Endometrial microvascular endothelial cells (primary cell): ENCODE data around the gene LEF1. TPM values are rescaled to one million over a fixed set of nuclear protein-coding genes. Genes with fewer than 3 reads are reported as not detected.

Experiments used
- in situ Hi-C: cut with HindIII; loops from 2 replicates; pipeline ENCODE4 v1.10.0; 2017; ENCODE audit warnings: low sequenced_read_pairs, low pct_unique_long_range_greater_than_20kb; ENCODE audit errors: inconsistent ontology term
- total RNA-seq: library from RNA; depleted of rRNA; stranded (reverse); fragments of >200 nt; gene quantifications from one replicate; pipeline ENCODE4 v1.2.3, GENCODE V29; 2015; ENCODE audit errors: inconsistent ontology term

Gene LEF1
- not detected for total RNA-seq

GRCh38 chr4:108168671-108169523 lies at the start of gene LEF1:
Gene LEF1 (minus strand): TSS chr4:108168932. CDS start chr4:108167767, 1,165 bp downstream.
- in situ Hi-C loops, result no loop called here

- in situ Hi-C loops, result no loop called here
Observed at GRCh38 chr4:108216510-108216909, 47.8 kb upstream of the LEF1 start.

- in situ Hi-C loops, result no loop called here
Observed at GRCh38 chr4:108215055-108215454, 46.3 kb upstream of the LEF1 start.

- in situ Hi-C loops, result no loop called here
Observed at GRCh38 chr4:108213723-108214122, 45.0 kb upstream of the LEF1 start.

- in situ Hi-C loops, result no loop called here
Observed at GRCh38 chr4:108213308-108213707, 44.6 kb upstream of the LEF1 start.

GRCh38 chr4:108210989-108211835 lies 42.5 kb upstream of the LEF1 start:
- in situ Hi-C loops, result no loop called here

GRCh38 chr4:108209489-108209888 lies 40.8 kb upstream of the LEF1 start:
- in situ Hi-C loops, result no loop called here

- in situ Hi-C loops, result no loop called here
Observed at GRCh38 chr4:108205859-108206258, 37.1 kb upstream of the LEF1 start.

GRCh38 chr4:108204518-108204917 lies 35.8 kb upstream of the LEF1 start:
- in situ Hi-C loops, result no loop called here

- in situ Hi-C loops, result no loop called here
Observed at GRCh38 chr4:108203377-108203776, 34.6 kb upstream of the LEF1 start.

- in situ Hi-C loops, result no loop called here
Observed at GRCh38 chr4:108201774-108202173, 33.0 kb upstream of the LEF1 start.

- in situ Hi-C loops, result no loop called here
Observed at GRCh38 chr4:108199881-108200280, 31.1 kb upstream of the LEF1 start.

GRCh38 chr4:108193886-108194672 lies 25.3 kb upstream of the LEF1 start:
- in situ Hi-C loops, result no loop called here

- in situ Hi-C loops, result no loop called here
Observed at GRCh38 chr4:108192935-108193334, 24.2 kb upstream of the LEF1 start.

- in situ Hi-C loops, result no loop called here
Observed at GRCh38 chr4:108192056-108192455, 23.3 kb upstream of the LEF1 start.

- in situ Hi-C loops, result no loop called here
Observed at GRCh38 chr4:108191269-108191914, 22.7 kb upstream of the LEF1 start.

- in situ Hi-C loops, result no loop called here
Observed at GRCh38 chr4:108188770-108189169, 20.0 kb upstream of the LEF1 start.

GRCh38 chr4:108185252-108185651 lies 16.5 kb upstream of the LEF1 start:
- in situ Hi-C loops, result no loop called here
